Right lung (tissue), 5 donors: Measurements from ENCODE around the gene NEK4. TPM values are rescaled to one million over a fixed set of nuclear protein-coding genes. Genes with fewer than 3 reads are reported as not detected.
A peak's percentile ranks its signal among the peaks of the same experiment; 100 is the strongest.
"Not testable (repeated sequence)": the region's sequence is repeated elsewhere in the genome, so short reads cannot be mapped to it uniquely, and the experiment has no call there.

Experiments used
- DNase-seq, 2 donors: peaks; one replicate each; pipeline ENCODE4 v3.0.0-alpha.2; 2013
- polyA plus RNA-seq, 5 donors: library from polyadenylated mRNA; unstranded; fragments of 120-200 nt; gene quantifications; one replicate each; pipeline versions ENCODE4 v1.2.1 to v1.2.3, GENCODE V29; 2013; ENCODE audit warnings: inconsistent platforms in 1 of 5, low replicate concordance in 1 of 5; ENCODE audit not compliant: insufficient read length in 5 of 5, insufficient read depth in 1 of 5

The NEK4 gene
- polyA plus RNA-seq, 5 donors = 20.7 to 30.7 (median 27.2) TPM

DNA sequence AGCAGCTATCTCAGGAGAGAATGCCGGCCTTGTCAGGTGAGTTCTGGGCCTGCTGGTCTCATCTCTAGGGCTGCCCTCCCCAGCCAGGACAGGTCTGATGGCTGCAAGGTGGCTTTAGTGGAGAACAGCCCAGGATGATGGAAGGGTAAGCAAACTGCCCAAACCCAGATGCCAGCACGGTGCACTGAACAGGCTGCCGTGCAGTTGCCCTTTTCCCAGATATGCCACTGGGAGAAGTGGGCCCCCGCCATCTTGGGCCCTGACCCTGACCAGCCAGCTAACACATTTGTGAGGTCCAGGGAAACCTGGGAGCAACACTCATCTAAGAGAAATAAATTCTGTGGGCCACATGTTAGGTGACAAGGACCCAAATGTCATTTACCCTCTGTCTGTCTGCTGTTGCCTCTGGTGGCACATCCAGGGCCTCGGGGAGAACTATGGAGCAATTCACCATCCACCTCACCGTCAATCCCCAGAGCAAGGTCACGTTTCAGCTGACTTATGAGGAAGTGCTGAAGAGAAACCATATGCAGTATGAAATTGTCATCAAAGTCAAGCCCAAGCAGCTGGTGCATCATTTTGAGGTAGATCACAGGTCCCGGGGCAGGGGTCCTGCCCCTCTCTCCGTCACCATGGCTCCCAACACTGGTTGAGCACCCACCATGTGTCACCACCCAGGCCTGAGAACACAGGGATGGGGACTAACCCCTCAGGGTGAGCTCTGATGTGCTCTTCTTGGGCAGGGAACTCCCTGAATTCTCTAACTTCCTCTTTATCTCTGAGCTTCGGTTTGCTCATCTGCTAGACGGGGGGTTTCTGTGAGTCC is 8.5 kb upstream of the NEK4 start:
- DNase-seq = no peak

DNA sequence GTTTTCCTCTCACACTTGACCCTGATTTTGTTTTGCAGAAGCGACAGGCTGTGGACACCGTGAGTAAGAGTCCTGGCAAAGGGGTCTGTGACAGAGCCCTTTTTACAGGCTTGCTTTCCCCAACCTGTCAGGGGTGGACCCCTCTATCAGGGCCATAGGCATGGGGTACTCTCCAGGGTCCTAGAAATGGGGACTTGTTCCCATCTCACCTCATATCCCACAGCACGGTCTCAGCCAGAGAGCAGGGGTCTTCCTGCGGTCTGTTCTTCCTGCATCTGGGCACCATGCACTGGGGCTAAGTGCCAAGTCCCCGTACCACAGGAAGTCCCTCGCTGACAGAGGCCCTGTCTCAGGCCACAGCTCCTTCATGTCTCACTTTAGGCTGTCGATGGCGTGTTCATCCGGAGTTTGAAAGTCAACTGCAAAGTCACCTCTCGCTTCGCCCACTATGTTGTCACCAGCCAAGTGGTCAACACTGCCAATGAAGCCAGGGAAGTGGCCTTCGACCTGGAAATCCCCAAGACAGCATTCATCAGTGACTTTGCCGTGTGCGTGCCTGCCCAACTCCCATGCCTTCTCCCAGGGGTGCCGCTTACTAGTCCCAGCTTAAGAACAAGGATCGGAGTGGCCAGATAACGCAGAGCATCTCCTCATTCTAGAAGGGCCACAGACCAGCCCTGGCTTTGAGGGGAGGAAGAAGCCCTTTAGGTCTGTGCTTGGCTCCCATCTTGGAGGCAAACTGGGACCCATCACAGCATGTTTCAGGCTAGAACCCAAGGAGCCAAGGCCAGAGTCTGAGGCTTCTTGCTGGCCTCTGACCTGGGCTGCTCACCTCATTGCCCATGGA is 7.4 kb upstream of the NEK4 start:
- no peak for DNase-seq

DNA sequence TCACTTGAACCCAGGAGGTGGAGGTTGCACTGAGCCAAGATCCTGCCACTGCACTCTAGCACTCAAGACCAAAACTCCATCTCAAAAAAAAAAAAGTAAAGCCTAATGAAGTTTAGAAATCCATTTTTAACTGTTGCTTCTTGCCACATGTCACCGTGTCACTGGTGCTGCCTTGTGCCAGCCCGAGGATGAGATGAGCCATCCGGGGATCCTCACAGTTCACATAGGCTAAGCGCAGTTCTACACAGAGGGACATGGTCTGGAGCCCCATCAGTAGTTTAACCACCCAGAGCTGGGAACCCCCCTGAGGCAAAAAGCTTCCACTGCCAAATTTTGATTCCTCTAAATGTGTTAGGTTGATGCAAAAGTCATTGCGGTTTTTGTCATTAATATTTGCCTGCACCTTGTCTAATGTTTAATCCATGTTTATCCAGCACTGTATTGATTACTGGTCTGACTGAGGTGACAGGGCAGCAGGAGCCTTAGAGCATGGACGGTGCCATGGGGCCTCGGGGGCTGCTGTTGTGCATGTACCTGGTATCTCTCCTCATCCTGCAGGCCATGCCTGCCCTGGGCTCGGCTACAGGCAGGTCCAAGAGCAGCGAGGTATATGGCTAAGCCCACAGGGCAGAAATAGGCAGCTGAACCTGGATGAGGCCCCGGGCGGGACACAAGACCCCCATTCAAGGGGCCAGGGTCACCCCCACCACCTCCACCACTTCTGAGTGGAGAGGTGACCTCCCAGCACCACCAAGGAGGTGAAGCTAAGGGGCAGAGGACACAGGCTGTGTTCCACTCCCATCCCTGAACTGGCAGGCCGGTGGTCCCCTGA is 6.6 kb upstream of the NEK4 start, which contains the start of gene ITIH1:
Gene ITIH1, plus strand, starts transcription at position 473 of the 832 bp plus-strand sequence. Its CDS starts 17 bp downstream, at position 490.
- no peak for DNase-seq

DNA sequence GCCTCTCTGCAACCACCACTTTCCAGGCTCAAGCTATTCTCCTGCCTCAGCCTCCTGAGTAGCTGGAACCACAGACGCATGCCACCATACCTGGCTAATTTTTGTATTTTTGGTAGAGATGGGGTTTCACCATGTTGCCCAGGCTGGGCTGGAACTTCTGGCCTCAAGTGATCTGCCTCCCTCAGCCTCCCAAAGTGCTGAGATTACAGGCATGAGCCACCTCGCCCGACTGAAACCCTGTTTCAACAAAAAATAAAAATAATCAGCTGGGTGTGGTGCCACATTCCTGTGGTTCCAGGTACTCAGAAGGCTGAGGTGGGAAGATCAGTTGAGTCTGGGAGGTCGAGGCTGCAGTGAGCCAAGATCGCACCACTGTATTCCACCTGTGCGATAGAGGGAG is 5.7 kb upstream of the NEK4 start:
- not testable (repeated sequence) for DNase-seq

DNA sequence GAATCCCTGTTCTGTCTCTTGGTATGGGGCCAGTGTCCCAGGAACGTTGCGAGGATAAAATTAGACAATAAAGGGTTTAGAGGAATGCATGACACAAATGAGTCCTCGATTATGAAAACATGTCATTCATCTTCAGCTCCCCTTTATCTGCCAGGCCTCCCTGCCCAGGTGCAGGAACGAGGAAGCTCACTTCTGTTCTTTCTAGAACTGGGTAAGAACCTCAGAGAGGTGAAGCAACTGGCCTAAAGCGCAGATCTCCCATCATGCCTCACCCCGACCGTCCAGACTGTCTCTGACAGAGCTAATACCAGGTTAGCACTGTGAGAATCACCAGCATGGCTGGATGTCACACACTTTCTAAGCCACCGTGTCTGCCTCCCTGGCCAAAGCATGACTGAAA is 5.1 kb upstream of the NEK4 start:
- no peak for DNase-seq

DNA sequence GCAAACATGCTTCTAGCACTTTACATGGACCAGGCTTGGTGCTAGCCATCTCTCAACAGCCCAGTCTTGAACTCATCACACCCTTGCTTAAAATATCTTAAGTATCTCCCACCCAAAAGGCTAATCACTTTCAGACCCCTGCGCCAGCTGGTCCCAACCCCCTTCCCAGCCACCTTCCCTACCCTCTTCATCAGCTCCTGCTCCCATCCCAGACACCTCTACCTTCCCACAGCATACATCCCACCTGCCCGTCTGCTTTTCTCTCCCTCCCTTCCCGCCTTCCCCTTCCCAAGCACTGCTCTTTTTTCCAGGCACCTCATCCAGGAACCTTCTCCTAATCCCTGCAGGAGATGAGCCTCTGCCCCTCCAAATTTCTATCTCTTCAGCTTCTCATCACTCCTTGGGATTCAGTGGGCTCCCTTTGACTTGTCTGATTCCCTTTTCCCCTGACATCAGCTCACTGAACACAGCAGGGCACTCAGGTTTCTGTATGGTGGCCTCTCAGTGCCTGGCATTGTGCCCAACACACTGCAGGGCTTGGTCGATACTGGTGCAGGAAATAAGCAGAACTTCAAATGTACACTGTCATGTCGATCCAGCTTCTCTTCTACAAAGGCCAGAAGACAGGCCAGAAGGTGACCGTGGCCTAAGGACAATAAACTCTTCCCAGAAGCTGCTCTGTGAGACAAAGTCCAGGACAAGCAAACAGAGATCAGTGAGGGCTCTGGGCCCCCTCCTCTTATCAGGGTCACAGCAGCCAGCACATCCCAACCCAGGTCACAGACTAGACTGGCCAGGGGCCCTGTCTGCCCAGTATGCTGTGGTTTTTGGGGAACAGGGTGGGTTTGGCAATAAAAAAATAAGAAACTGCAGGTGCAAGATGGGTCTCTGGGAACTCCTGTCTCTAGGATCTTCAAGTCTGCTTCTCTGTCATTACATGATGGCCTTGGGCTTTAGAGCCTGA is 4.4 kb upstream of the NEK4 start:
- DNase-seq = no peak

DNA sequence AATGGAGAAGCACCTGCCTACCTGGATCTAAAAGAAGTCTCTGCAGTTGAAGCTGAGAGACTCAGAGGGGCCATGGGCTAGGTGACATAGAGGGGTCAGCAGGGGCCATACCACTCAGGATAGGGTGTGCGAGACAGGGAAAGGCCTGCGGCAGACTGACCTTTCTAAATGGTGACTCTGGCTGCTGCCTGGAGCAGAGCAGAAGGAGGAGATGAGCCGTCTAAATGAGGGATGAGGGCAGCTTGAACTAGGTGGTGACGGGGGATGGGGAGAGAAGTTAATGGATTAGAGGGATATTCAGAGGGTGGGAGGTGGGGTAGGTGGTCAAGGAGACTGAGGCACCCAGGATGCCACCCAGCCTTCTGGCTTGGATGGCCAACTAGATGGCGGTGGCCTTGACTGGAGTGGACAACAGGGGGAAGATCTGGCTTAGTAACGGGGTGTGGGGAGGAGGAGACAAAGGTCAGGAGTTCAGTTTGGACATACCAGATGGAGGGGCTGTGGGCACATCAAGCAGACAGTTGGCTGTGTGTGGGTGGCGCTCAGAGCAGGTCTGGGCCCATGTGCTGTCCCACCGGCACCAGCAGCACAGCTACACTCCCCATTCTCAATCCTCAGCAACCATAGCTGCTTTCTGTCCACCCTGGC is 3.5 kb upstream of the NEK4 start:
- DNase-seq = no peak

DNA sequence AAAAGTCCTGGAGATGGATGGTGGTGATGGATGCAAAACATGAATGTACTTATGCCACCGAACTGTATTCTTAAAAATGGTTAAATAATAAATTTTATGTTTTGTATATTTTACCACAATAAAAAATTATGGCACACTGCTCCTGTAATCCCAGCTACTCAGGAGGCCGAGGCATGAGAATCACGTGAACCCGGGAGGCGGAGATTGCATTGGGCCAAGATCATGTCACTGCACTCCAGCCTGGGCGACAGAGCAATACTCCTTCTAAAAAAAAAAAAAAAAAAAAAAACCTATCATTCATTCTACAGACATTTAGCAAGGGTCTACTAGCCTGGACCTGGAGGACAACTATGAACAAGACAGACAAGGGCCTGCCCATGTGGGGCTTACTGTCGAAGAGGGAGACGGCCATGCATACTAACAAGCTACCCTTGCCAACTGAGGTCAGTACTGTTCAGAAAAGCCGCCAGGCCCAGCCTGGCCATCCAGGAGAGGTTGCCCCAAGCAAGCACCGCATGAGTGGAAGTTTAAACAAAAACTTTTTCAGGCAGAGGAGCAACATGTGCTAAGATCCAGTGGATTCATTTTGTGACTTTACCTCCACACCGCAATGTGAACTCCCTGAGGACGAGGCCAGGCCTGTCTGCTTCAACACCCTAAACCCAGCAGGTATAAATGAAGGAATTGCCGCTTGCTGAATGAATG is 2.8 kb upstream of the NEK4 start:
- no peak for DNase-seq

DNA sequence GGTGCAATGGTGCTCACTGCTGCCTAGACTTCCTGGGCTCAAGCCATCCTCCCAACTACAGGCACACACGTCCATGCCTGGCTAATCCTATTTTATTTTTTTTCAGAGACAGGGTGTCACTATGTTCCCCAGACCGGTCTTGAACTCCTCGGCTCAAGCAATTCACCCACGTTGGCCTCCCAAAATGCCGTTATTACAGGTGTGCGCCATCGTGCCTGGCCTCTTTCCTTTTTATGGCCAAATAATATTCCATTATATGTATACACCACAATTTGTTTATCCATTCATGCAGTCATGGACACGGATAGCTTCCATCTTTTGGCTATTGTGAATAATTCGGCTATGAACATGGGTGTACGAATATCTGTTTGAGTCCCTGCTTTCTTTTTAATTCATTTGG is 962 bp upstream of the NEK4 start:
- no peak for DNase-seq

DNA sequence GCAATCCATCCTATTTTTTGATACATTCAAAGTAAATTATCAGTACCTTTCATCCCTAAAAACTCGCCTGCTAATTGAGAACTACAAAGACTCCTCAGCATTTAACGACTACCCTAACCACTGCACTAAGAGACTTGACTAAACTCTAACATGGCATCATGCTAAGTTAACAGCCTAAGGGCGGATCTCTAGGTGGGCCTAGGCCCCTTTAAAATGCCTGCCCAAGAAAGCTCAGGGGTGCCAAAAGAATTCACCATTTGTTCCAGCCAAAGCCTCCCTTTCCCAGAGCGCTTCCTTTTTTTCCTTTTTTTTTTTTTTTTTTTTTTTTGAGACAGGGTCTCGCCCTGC is 568 bp upstream of the NEK4 start:
- no peak for DNase-seq

DNA sequence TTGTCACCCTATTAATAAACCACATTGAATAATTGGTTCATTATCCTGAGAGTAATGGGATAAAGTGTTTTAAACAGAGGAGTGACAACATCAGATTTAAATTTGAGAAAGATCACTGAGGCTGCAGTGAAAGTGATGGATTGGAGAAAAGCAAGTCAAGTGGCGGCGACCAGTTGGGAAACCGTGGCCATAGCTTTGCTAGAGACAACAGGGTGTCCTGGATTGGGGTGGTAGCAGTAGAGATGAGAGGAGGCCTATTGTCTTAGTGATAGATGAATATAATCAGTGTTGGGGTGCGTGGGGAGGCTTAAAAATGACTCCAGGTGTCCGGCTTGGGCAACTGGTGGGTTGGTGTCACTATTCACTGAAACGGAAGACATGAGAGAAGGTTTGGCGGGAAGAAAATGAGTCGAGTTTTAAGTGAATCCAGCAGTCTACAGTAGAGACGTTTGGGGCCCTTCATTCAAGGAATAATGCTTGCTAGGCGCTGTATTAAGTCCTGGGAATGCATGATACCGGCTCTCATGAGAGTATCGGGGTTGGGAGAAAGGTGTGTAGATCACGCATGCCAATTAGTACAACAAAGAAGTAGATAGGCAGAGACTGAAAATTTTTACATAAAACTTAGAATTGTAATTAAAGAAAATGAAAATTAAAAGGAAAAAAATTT is 819 bp downstream of the NEK4 start:
- DNase-seq = no peak

DNA sequence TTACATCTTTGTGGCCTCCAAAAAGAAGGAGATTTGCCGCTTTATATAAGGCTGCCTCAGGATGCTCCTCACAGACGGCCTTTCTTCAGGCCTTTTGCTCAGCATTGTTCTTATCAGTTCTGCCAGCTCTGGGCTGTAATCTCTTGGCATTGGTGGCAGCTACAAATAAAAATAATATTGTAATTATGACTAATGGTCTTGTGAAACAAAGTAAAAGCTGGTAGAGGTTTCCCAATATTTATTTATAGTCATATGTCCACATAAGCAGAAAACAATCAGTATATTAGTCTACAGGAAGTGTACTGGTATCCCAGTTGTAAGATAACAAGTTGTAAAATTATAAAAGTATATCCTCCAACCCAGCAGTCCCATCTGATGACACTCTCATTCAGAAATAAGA is 7.3 kb downstream of the NEK4 start:
- no peak for DNase-seq

DNA sequence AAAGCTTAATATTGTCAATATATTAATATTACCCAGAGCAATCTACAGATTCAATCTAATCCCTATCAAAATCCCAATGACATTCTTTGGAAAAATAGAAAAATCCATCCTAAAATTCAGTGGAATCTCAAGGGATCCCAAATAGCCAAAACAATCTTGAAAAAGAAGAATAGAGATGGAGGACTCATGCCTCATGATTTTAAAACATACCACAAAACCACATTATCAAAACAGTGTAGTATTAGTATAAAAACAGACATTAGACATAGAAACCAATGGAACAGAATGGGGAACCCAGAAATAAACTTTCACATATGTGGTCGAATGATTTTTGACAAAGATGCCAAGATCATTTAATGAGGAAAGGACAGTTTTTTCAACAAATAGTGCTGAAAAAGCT is 14.6 kb downstream of the NEK4 start:
- no peak for DNase-seq

DNA sequence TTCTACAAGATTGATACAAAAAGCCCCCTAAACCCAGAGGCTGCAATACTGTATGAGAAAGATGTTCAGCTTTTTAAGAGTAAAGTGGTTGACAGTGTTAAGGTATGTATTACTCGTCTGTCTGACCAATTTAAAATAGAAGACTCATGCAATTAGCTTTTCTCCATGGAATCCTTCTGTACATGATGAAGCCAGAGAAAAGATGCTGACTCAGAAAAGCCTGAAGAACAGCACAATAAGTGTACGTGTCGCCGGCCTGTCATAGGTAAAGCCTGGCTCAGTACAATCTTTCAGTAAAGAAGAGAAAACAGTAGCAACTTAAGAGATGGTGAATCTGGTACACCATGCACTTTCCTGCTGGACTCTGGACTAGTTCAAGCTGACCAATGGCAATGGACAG is 16.4 kb downstream of the NEK4 start:
- DNase-seq = no peak

DNA sequence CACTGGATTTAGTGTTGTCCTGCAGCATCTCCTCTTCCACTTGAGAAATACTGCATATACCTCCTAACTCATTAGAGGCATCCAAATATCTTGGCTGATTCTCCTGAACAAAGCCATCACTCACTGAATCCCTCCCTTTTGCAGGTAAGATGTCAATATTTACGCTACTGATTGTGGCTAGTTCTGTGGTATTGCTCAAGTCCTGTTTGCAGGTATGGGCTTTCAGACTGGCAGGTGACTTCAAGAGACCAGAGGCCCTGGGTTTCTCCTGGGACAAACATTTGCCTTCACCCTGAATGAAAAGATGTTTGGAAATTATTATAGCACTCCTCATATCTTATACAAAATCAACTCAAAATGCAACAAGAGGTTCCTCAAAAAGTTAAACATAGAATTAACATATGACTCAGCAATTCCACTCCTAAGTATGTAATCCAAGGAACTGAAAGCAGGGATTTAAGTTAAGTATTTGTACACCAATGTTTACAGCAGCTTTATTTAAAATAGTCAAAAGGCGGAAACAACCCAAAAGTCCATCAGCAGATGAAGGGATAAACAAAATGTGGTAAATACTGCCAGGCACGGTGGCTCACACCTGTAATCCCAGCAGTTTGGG is 18.6 kb downstream of the NEK4 start:
- no peak for DNase-seq

DNA sequence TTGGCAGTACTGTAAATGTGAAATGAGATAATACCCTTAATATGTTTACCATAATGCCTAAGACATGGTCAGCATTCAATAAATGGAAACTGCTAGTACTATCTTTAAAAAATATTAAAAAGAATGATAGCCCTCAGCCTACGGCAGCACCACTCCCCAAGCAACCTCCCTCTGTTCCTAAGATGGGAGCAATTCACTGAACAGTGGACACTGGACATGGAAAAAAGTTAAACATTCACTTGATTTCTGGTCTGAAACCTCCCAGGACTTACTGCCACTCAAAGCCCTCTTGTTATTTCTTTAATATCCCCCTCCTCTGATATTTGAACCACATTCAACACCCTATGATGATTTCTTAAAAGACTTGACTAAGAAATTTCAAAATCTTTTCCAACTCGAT is 27.0 kb downstream of the NEK4 start:
- no peak for DNase-seq

DNA sequence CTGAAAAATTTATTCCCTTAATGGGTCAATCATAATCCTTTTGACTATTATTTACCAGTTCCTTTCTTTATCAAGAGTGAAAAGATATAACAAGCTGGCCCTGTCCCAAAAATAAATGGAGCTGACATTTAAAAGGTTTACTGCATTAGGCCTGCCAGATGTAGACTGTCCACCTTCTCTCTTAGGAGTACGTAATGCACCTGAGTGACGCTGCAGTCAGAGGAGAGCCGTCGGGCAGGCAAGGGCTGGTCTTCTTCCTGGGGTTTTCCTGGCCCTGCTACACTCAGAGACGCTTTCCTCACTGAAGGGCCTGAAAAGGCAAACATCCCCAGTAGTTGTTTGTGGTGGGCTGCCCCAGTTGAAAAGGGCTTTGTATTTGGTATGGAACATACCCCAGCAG is 27.6 kb downstream of the NEK4 start:
- no peak for DNase-seq

DNA sequence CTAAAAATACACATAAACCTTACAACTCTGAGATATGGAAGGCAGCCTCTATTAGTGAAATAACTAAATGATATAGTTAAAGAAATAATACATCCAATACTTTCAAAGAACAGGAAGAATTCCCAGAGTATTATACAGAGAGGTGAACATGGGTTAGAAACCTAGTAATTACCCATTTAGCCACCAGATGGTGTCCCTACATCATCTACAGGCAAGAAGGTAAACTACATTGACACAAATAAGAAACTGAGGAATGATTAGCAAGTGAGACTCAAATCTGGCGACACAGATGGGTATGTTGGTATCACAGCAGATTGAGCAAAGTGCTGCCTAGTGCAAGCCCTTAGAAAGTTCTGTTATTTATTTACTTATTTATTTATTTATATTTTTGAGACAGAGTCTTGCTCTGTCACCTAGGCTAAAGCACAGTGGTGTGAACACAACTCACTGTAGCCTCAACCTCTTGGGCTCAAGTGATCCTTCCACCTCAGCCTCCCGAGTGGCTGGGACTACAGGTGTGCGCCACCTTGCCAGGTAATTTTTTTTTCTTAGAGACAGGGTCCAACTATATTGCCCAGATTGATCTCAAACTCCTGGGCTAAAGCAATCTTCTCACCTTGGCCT is 28.2 kb downstream of the NEK4 start:
- DNase-seq = peak; percentile 2 to 10
